GM12892 (cell line): ENCODE measurements around the gene FAM76B.

Experiments
- DNase-seq: peaks from one replicate; pipeline ENCODE4 v3.0.0; 2011; ENCODE audit not compliant: insufficient read length
- FAIRE-seq: peaks from 2 replicates; lab custom pipeline; 2011; peaks lifted over from hg19 to GRCh38; lab: Jason Lieb, UNC
- POLR2A ChIP-seq: IDR thresholded peaks from 2 replicates; pipeline ENCODE4 v1.6.1; 2011; ENCODE audit warnings: low read depth, low read length, control low read depth
- POLR2AphosphoS5 ChIP-seq: IDR thresholded peaks from 2 replicates; pipeline ENCODE4 v1.6.1; 2011; ENCODE audit warnings: low read depth, low read length, control low read depth
- TAF1 ChIP-seq: IDR thresholded peaks from 2 replicates; pipeline ENCODE4 v1.6.1; 2011; ENCODE audit warnings: low read depth, mild to moderate bottlenecking, control low read depth, low read length, borderline replicate concordance

The FAM76B gene

GRCh38 chr11:95805869-95806268, 16.3 kb upstream of the FAM76B start:
- TF ChIP-seq POLR2AphosphoS5: no peak
- no peak for TF ChIP-seq TAF1
- TF ChIP-seq POLR2A: no peak
- no peak for FAIRE-seq
- no peak for DNase-seq

- no peak for DNase-seq
- FAIRE-seq: no peak
- TF ChIP-seq POLR2A (no peak), POLR2AphosphoS5 (no peak), TAF1 (no peak)
These were observed 14.4 kb upstream of the FAM76B start for GRCh38 chr11:95803973-95804372.

- no peak for TF ChIP-seq POLR2A
- no peak for TF ChIP-seq POLR2AphosphoS5
- TF ChIP-seq TAF1: no peak
- DNase-seq (no peak), FAIRE-seq (no peak)
These were observed 13.2 kb upstream of the FAM76B start for GRCh38 chr11:95802806-95803205.

- TF ChIP-seq POLR2AphosphoS5: no peak
- TF ChIP-seq POLR2A: no peak
- no peak for TF ChIP-seq TAF1
- no peak for FAIRE-seq
- DNase-seq: no peak
These were observed 10.9 kb upstream of the FAM76B start for GRCh38 chr11:95800438-95800837.

- DNase-seq: no peak
- FAIRE-seq: peak; percentile 24
- TF ChIP-seq POLR2AphosphoS5 (no peak), POLR2A (no peak), TAF1 (no peak)
These were observed 10.0 kb upstream of the FAM76B start for GRCh38 chr11:95799546-95799945.

- TF ChIP-seq POLR2AphosphoS5 (no peak), TAF1 (no peak), POLR2A (no peak)
- no peak for FAIRE-seq
- DNase-seq: no peak
These were observed 6.9 kb upstream of the FAM76B start for GRCh38 chr11:95796501-95796900.

- no peak for FAIRE-seq
- DNase-seq: no peak
- TF ChIP-seq POLR2AphosphoS5 (no peak), POLR2A (no peak), TAF1 (no peak)
These were observed 6.2 kb upstream of the FAM76B start for GRCh38 chr11:95795627-95796295.

- no peak for TF ChIP-seq POLR2AphosphoS5
- TF ChIP-seq POLR2A: no peak
- no peak for TF ChIP-seq TAF1
- DNase-seq (no peak), FAIRE-seq (no peak)
These were observed 4.5 kb upstream of the FAM76B start for GRCh38 chr11:95794086-95794485.

- no peak for TF ChIP-seq POLR2AphosphoS5
- DNase-seq (no peak), FAIRE-seq (no peak)
These were observed 3.5 kb upstream of the FAM76B start for GRCh38 chr11:95793116-95793515.

GRCh38 chr11:95792700-95793099, 3.1 kb upstream of the FAM76B start:
- TF ChIP-seq POLR2A (no peak), POLR2AphosphoS5 (no peak), TAF1 (no peak)
- FAIRE-seq: no peak
- DNase-seq: no peak

GRCh38 chr11:95792200-95792599, 2.6 kb upstream of the FAM76B start:
- TF ChIP-seq POLR2AphosphoS5 (no peak), TAF1 (no peak)
- DNase-seq (no peak), FAIRE-seq (no peak)

- TF ChIP-seq POLR2A (no peak), TAF1 (no peak), POLR2AphosphoS5 (no peak)
- DNase-seq: no peak
- FAIRE-seq: peak; percentile 42
These were observed 2.1 kb upstream of the FAM76B start for GRCh38 chr11:95791709-95792033.

- FAIRE-seq (no peak), DNase-seq (no peak)
- 0 out of 2 replicates have a peak, but pooled peaks have one; percentile 27 for TF ChIP-seq TAF1
- no peak; the same call in none of the 2 replicates for TF ChIP-seq POLR2AphosphoS5
These were observed 1.5 kb upstream of the FAM76B start for GRCh38 chr11:95790933-95791708.
